Suprapubic skin (tissue), 4 donors: ENCODE results near the gene CLDN6. TPM values are rescaled to one million over a fixed set of nuclear protein-coding genes. Genes with fewer than 3 reads are reported as not detected.
A peak's percentile ranks its signal among the peaks of the same experiment; 100 is the strongest.

Experiments used
- DNase-seq, 2 donors: peaks; one replicate each; pipeline ENCODE4 v3.0.0-alpha.2; 2019; ENCODE audit warnings: low spot score in 2 of 2
- H3K27ac ChIP-seq: fragments of 200-600 bp; sonication (generic); one replicate; pipeline ENCODE4 v1.5.1; 2019
- H3K27me3 ChIP-seq: fragments of 200-600 bp; sonication (generic); one replicate; pipeline ENCODE4 v1.5.1; 2019
- H3K36me3 ChIP-seq: fragments of 200-600 bp; sonication (generic); one replicate; pipeline ENCODE4 v1.5.1; 2019
- H3K4me1 ChIP-seq: fragments of 200-600 bp; sonication (generic); one replicate; pipeline ENCODE4 v1.5.1; 2019
- H3K4me3 ChIP-seq: fragments of 200-600 bp; sonication (generic); one replicate; pipeline ENCODE4 v1.5.1; 2019; ENCODE audit warnings: mild to moderate bottlenecking
- H3K9me3 ChIP-seq: fragments of 200-600 bp; sonication (generic); one replicate; pipeline ENCODE4 v1.5.1; 2019
- EP300 ChIP-seq: sonication (generic); formaldehyde crosslinking; IDR thresholded peaks from one replicate; pipeline ENCODE4 v1.6.1; 2017; ENCODE audit warnings: antibody characterized with exemption
- POLR2A ChIP-seq, 2 donors: fragments of 450-650 bp; IDR thresholded peaks; one replicate each; pipeline ENCODE4 v1.6.1; 2017; ENCODE audit warnings: antibody characterized with exemption in 2 of 2, mild to moderate bottlenecking in 2 of 2, moderate library complexity in 2 of 2
- POLR2AphosphoS5 ChIP-seq, 3 donors: sonication (generic); formaldehyde crosslinking; IDR thresholded peaks; one replicate each; pipeline ENCODE4 v1.6.1; 2017; ENCODE audit warnings: antibody characterized with exemption in 3 of 3
- WGBS: methylation state at CpG from one replicate; pipeline ENCODE4 v1.1.5; 2018; 5-methylcytosine and 5-hydroxymethylcytosine counted together
- total RNA-seq, 4 donors: library from RNA; depleted of rRNA; stranded (reverse); fragments of >200 nt; gene quantifications; one replicate each; pipeline ENCODE4 v1.1.0, GENCODE V29; 2016
- TF ChIP-seq, protein P1 (sequence below), 2 donors: fragments of 200-600 bp in 1 of 2; fragments of 450-650 bp in 1 of 2; sonication (generic) in 1 of 2; IDR thresholded peaks; one replicate each; pipeline ENCODE4 v1.5.1; 2016 to 2019; ENCODE audit warnings: antibody characterized with exemption in 2 of 2, mild to moderate bottlenecking in 1 of 2, moderate library complexity in 1 of 2

CLDN6 gene
- total RNA-seq, 4 donors from 2014 or later: not detected

DNA sequence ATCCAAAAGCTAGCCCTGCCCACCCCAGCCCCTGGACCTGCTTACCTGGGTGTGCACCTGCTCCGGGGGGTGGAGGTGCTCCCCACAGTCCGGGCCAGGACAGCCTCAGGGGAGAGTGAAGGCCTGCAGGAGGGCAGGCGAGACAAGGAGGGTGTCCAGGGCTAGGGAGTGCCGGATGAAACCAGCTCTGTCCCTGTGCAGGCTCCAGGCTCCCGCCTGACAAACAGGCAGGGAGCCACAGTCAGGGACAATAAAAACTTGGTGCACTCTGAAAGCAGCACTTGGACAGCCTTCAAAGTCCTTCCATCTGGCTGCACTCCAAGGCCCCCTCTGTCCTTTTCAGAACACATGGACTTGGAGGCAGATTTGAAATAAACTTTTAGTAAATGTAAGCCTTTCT is 44.9 kb downstream of the CLDN6 start:
- no peak for DNase-seq
- H3K4me3 ChIP-seq: no peak overlapping the region
- WGBS: 75% methylated on average over 2 of the region's 5 CpGs
- no peaks in the 10 kb centered on the region for H3K27me3 ChIP-seq
- H3K27ac ChIP-seq: no peak overlapping the region
- peaks cover 26% of the 10 kb centered on the region for H3K4me1 ChIP-seq
- no peaks in the 10 kb centered on the region for H3K9me3 ChIP-seq
- TF ChIP-seq POLR2A (IDR thresholded peaks at IDR 0.05) (no peak), EP300 (no peak), POLR2AphosphoS5 (IDR thresholded peaks at IDR 0.05) (no peak)
- TF ChIP-seq, protein P1, sequence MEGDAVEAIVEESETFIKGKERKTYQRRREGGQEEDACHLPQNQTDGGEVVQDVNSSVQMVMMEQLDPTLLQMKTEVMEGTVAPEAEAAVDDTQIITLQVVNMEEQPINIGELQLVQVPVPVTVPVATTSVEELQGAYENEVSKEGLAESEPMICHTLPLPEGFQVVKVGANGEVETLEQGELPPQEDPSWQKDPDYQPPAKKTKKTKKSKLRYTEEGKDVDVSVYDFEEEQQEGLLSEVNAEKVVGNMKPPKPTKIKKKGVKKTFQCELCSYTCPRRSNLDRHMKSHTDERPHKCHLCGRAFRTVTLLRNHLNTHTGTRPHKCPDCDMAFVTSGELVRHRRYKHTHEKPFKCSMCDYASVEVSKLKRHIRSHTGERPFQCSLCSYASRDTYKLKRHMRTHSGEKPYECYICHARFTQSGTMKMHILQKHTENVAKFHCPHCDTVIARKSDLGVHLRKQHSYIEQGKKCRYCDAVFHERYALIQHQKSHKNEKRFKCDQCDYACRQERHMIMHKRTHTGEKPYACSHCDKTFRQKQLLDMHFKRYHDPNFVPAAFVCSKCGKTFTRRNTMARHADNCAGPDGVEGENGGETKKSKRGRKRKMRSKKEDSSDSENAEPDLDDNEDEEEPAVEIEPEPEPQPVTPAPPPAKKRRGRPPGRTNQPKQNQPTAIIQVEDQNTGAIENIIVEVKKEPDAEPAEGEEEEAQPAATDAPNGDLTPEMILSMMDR (IDR thresholded peaks at IDR 0.05): no peak
- H3K36me3 ChIP-seq: no peaks in the 10 kb centered on the region

DNA sequence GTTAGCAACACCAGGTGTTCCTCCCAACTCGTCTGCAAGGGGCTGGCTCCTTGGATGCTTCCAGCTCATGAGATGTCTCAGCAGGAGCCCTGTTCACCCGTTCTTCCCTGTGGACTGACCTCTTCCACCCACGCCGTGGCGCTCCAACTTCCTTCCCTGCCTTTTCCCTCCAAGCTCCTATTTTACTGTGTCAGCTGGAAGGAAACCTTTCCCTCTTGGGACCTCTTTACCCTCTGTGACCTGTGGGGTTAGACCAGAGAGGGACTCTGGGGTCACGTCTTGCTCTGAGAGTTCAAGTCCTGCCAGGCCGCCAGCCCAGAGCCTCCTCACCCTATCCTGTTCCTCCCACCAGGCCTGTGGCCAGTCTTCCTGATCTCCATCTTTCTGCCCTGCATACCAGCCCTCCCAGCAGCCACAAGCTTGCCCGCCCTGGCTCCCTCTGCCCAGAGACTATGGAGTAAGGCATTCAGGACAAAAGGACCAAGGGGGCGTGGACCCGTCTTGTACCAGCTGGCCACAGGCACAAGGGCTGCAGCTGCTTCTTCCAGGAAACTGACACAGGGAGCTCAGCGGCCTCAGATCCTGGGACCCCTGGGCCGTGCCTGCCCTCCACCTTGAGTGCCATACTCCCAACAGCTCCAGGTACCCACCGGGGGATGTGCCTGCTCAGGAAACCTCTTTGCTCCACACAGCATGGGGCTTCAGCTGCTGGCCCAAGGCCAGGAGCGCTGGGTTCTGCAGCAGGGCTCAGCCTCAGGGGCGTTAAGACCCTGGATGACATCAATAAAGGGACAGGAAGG is 45.8 kb downstream of the CLDN6 start:
- no peaks in the 10 kb centered on the region for H3K36me3 ChIP-seq
- no peak for TF ChIP-seq POLR2A (IDR thresholded peaks at IDR 0.05)
- TF ChIP-seq POLR2AphosphoS5 (IDR thresholded peaks at IDR 0.05): no peak
- TF ChIP-seq, protein P1 (IDR thresholded peaks at IDR 0.05): no peak
- no peak for TF ChIP-seq EP300
- H3K4me1 ChIP-seq: peaks cover 35% of the 10 kb centered on the region
- 86% methylated on average over 10 of the region's 15 CpGs for WGBS
- H3K27ac ChIP-seq: no peak overlapping the region
- H3K4me3 ChIP-seq: no peak overlapping the region
- H3K27me3 ChIP-seq: peaks cover 8% of the 10 kb centered on the region
- DNase-seq: no peak
- no peaks in the 10 kb centered on the region for H3K9me3 ChIP-seq

DNA sequence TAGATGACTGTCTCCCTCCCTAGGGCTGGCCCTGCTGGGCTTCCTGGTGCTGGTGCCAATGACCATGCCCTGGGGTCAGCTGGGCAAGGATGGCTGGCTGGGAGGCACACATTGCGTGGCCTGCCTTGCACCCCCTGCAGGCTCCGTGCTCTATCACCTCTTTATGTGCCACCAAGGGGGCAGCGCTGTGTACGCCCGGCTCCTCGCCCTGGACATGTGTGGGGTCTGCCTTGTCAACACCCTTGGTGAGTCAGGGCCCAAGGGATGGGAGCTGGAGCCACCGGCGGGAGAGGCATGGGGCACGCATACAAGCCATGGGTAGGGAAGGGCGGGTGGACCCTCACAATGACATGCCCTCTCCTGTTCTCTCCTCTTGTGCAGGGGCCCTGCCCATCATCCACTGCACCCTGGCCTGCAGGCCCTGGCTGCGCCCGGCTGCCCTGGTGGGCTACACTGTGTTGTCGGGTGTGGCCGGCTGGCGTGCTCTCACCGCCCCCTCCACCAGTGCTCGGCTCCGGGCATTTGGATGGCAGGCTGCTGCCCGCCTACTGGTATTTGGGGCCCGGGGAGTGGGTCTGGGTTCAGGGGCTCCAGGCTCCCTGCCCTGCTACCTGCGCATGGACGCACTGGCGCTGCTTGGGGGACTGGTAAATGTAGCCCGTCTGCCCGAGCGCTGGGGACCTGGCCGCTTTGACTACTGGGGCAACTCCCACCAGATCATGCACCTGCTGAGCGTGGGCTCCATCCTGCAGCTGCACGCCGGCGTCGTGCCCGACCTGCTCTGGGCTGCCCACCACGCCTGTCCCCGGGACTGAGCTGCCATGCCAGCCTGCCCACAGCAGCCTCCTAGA is 46.6 kb downstream of the CLDN6 start:
- Histone ChIP-seq H3K4me1 (peaks cover 43% of the 10 kb centered on the region), H3K9me3 (no peaks in the 10 kb centered on the region), H3K4me3 (no peak overlapping the region), H3K36me3 (no peaks in the 10 kb centered on the region), H3K27ac (no peak overlapping the region), H3K27me3 (peaks cover 17% of the 10 kb centered on the region)
- TF ChIP-seq, protein P1 (IDR thresholded peaks at IDR 0.05): no peak
- no peak for TF ChIP-seq POLR2AphosphoS5 (IDR thresholded peaks at IDR 0.05)
- no peak for TF ChIP-seq POLR2A (IDR thresholded peaks at IDR 0.05)
- TF ChIP-seq EP300: no peak
- whole genome bisulfite sequencing: 81% methylated on average over 8 of the region's 35 CpGs
- no peak for DNase-seq

DNA sequence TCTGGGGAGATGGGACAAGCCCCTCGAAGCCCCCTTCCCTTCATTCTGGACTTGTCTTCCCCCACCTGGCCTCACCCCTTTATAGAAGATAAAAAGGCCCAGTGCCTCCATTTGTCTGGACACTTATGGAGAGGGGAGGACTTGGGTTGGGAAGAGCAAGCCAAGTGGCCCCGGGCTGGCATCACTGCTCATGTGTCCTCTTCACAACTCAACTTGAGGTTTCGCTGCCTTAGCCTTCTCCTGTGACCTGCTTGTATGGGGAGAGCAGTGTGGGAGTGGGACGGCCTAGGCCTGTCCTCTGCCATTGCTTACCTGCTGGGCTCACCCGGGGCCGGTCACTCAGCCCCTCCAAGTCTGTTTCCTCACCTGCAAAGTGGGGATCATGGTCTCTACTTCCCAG is 47.4 kb downstream of the CLDN6 start:
- Histone ChIP-seq H3K4me1 (peaks cover 49% of the 10 kb centered on the region), H3K36me3 (no peaks in the 10 kb centered on the region), H3K27me3 (peaks cover 25% of the 10 kb centered on the region), H3K4me3 (peak overlapping the region; percentile 87), H3K9me3 (no peaks in the 10 kb centered on the region), H3K27ac (no peak overlapping the region)
- no peak for DNase-seq
- WGBS: 67% methylated on average over 6 of the region's 6 CpGs
- TF ChIP-seq, protein P1 (IDR thresholded peaks at IDR 0.05): no peak
- TF ChIP-seq POLR2AphosphoS5 (IDR thresholded peaks at IDR 0.05) (no peak), POLR2A (IDR thresholded peaks at IDR 0.05) (no peak), EP300 (no peak)
